ENCODE data around the gene TTC6. TPM values are rescaled to one million over a fixed set of nuclear protein-coding genes. Genes with fewer than 3 reads are reported as not detected.

Gene TTC6
- total and polyA plus RNA-seq, 10 of the 15 experiments (the other 5 are each of a cell fraction or from before 2014, with no cell fraction given): not detected

GRCh38 chr14:37625597-37626595, 30.5 kb downstream of the TTC6 start:
- in situ Hi-C loops (cut with MboI) (no loop called here), intact Hi-C loops (cut with micrococcal nuclease; ENCODE audit: unreplicated experiment) (no loop called here)
- no peaks in the 10 kb centered on the region; the same call in 2 of the 3 replicates for H3K9me3 ChIP-seq (replicated peaks; ENCODE audit: control insufficient read depth, insufficient read depth, low read length)
- CTCF ChIA-PET: no interaction called here
- SMC1A ChIA-PET (ENCODE audit: uncharacterized antibody, unreplicated experiment): no interaction called here
- DNase-seq (ENCODE audit: low read depth, low spot score) (no peak), FAIRE-seq (no peak), ATAC-seq (no peak)
- H3K4me2 ChIP-seq (ENCODE audit: control insufficient read depth, insufficient read depth): no peak overlapping the region
- POLR2A ChIA-PET: no interaction called here
- no TSS peak for BruUV-seq (replicated peaks)
- no peak overlapping the region for H3K9ac ChIP-seq (ENCODE audit: control insufficient read depth, insufficient read depth, low read length)
- no peaks in the 10 kb centered on the region for H3K4me1 ChIP-seq (ENCODE audit: control insufficient read depth, insufficient read depth, low read length)
- WGBS (ENCODE audit: insufficient coverage, insufficient replicate concordance, low lambda C conversion rate, missing lambda C conversion rate): 23% methylated on average over 9 of the region's 9 CpGs
- no peak overlapping the region for H3K27ac ChIP-seq (ENCODE audit: control insufficient read depth, insufficient read depth)
- H3K4me3 ChIP-seq: no peak overlapping the region
- H3K36me3 ChIP-seq (ENCODE audit: control insufficient read depth in 2 of 2, insufficient read depth in 2 of 2, low read length in 1 of 2): no peaks in the 10 kb centered on the region
- no peaks in the 10 kb centered on the region for H3K79me2 ChIP-seq (ENCODE audit: control insufficient read depth, insufficient read depth, low read length)
- RAD21 ChIA-PET (ENCODE audit: unreplicated experiment): no interaction called here
- H2AFZ ChIP-seq (ENCODE audit: control insufficient read depth, low read depth, low read length): no peak overlapping the region
- H4K20me1 ChIP-seq (ENCODE audit: control insufficient read depth, insufficient read depth): no peaks in the 10 kb centered on the region
- H3K27me3 ChIP-seq (replicated peaks in 1 of 2; ENCODE audit: control insufficient read depth in 2 of 2, insufficient read depth in 2 of 2, low read length in 1 of 2): no peaks in the 10 kb centered on the region
- TF ChIP-seq, protein P1, sequence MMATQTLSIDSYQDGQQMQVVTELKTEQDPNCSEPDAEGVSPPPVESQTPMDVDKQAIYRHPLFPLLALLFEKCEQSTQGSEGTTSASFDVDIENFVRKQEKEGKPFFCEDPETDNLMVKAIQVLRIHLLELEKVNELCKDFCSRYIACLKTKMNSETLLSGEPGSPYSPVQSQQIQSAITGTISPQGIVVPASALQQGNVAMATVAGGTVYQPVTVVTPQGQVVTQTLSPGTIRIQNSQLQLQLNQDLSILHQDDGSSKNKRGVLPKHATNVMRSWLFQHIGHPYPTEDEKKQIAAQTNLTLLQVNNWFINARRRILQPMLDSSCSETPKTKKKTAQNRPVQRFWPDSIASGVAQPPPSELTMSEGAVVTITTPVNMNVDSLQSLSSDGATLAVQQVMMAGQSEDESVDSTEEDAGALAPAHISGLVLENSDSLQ (IDR thresholded peaks at IDR 0.05): no peak
- TF ChIP-seq SUZ12 (IDR thresholded peaks at IDR 0.05; ENCODE audit: unreplicated experiment) (no peak), YBX1 (IDR thresholded peaks at IDR 0.05) (no peak), PAX8 (IDR thresholded peaks at IDR 0.05) (no peak), IKZF1 (conservative IDR thresholded peaks at IDR 0.05) (no peak), CREB1 (IDR thresholded peaks at IDR 0.05; ENCODE audit: low read depth) (no peak), HDGF (IDR thresholded peaks at IDR 0.05) (no peak), SMAD1 (IDR thresholded peaks at IDR 0.05; ENCODE audit: low read depth, partially characterized antibody) (no peak), MLLT1 (IDR thresholded peaks at IDR 0.05) (no peak)
- TF ChIP-seq, protein P2, sequence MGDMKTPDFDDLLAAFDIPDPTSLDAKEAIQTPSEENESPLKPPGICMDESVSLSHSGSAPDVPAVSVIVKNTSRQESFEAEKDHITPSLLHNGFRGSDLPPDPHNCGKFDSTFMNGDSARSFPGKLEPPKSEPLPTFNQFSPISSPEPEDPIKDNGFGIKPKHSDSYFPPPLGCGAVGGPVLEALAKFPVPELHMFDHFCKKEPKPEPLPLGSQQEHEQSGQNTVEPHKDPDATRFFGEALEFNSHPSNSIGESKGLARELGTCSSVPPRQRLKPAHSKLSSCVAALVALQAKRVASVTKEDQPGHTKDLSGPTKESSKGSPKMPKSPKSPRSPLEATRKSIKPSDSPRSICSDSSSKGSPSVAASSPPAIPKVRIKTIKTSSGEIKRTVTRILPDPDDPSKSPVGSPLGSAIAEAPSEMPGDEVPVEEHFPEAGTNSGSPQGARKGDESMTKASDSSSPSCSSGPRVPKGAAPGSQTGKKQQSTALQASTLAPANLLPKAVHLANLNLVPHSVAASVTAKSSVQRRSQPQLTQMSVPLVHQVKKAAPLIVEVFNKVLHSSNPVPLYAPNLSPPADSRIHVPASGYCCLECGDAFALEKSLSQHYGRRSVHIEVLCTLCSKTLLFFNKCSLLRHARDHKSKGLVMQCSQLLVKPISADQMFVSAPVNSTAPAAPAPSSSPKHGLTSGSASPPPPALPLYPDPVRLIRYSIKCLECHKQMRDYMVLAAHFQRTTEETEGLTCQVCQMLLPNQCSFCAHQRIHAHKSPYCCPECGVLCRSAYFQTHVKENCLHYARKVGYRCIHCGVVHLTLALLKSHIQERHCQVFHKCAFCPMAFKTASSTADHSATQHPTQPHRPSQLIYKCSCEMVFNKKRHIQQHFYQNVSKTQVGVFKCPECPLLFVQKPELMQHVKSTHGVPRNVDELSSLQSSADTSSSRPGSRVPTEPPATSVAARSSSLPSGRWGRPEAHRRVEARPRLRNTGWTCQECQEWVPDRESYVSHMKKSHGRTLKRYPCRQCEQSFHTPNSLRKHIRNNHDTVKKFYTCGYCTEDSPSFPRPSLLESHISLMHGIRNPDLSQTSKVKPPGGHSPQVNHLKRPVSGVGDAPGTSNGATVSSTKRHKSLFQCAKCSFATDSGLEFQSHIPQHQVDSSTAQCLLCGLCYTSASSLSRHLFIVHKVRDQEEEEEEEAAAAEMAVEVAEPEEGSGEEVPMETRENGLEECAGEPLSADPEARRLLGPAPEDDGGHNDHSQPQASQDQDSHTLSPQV (IDR thresholded peaks at IDR 0.05): no peak
- TF ChIP-seq, protein P3, sequence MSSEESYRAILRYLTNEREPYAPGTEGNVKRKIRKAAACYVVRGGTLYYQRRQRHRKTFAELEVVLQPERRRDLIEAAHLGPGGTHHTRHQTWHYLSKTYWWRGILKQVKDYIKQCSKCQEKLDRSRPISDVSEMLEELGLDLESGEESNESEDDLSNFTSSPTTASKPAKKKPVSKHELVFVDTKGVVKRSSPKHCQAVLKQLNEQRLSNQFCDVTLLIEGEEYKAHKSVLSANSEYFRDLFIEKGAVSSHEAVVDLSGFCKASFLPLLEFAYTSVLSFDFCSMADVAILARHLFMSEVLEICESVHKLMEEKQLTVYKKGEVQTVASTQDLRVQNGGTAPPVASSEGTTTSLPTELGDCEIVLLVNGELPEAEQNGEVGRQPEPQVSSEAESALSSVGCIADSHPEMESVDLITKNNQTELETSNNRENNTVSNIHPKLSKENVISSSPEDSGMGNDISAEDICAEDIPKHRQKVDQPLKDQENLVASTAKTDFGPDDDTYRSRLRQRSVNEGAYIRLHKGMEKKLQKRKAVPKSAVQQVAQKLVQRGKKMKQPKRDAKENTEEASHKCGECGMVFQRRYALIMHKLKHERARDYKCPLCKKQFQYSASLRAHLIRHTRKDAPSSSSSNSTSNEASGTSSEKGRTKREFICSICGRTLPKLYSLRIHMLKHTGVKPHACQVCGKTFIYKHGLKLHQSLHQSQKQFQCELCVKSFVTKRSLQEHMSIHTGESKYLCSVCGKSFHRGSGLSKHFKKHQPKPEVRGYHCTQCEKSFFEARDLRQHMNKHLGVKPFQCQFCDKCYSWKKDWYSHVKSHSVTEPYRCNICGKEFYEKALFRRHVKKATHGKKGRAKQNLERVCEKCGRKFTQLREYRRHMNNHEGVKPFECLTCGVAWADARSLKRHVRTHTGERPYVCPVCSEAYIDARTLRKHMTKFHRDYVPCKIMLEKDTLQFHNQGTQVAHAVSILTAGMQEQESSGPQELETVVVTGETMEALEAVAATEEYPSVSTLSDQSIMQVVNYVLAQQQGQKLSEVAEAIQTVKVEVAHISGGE (CRISPR knock-in tag; IDR thresholded peaks at IDR 0.05): no peak

Data from GM12878 (cell line).